ENCODE results near the gene CUTA. TPM values are rescaled to one million over a fixed set of nuclear protein-coding genes. Genes with fewer than 3 reads are reported as not detected.

CUTA gene
- total and polyA plus RNA-seq, 2 of the 13 experiments (the other 11 are each of a cell fraction or from before 2014, with no cell fraction given) = 170 to 180 TPM

GRCh38 chr6:33391922-33392594, 25.8 kb downstream of the CUTA start (continued):
- TF ChIP-seq HNF4G (IDR thresholded peaks at IDR 0.05; ENCODE audit: borderline replicate concordance, low read depth, low read length) (no peak), HNF4G (CRISPR knock-in tag; IDR thresholded peaks at IDR 0.05; ENCODE audit: borderline replicate concordance, low read depth) (no peak), HMGXB4 (CRISPR knock-in tag; IDR thresholded peaks at IDR 0.05; ENCODE audit: borderline replicate concordance in 1 of 2, low read depth in 1 of 2) (no peak), U2AF2 (IDR thresholded peaks at IDR 0.05; ENCODE audit: low read depth, low read length) (no peak), DMAP1 (CRISPR knock-in tag; IDR thresholded peaks at IDR 0.05) (0 out of 2 replicates have a peak, but pooled peaks have one; percentile 10), IRX3 (CRISPR knock-in tag; IDR thresholded peaks at IDR 0.05; ENCODE audit: borderline replicate concordance, low read depth) (peak; percentile 2; the same call in 1 of the 2 replicates), POGZ (CRISPR knock-in tag; IDR thresholded peaks at IDR 0.05) (no peak), IRF2 (CRISPR knock-in tag; IDR thresholded peaks at IDR 0.05) (no peak), NFE2L1 (CRISPR knock-in tag; IDR thresholded peaks at IDR 0.05; ENCODE audit: borderline replicate concordance) (peak; percentile 77; the same call in 1 of the 2 replicates), ZNF224 (CRISPR knock-in tag; IDR thresholded peaks at IDR 0.05) (no peak), NRL (CRISPR knock-in tag; IDR thresholded peaks at IDR 0.05; ENCODE audit: borderline replicate concordance) (peak; percentile 80; the same call in 1 of the 2 replicates), ZNF280B (CRISPR knock-in tag; IDR thresholded peaks at IDR 0.05; ENCODE audit: borderline replicate concordance) (peak; percentile 82), CSRNP1 (CRISPR knock-in tag; IDR thresholded peaks at IDR 0.05) (peak; percentile 26; the same call in 1 of the 2 replicates)
- TF ChIP-seq, protein P1, sequence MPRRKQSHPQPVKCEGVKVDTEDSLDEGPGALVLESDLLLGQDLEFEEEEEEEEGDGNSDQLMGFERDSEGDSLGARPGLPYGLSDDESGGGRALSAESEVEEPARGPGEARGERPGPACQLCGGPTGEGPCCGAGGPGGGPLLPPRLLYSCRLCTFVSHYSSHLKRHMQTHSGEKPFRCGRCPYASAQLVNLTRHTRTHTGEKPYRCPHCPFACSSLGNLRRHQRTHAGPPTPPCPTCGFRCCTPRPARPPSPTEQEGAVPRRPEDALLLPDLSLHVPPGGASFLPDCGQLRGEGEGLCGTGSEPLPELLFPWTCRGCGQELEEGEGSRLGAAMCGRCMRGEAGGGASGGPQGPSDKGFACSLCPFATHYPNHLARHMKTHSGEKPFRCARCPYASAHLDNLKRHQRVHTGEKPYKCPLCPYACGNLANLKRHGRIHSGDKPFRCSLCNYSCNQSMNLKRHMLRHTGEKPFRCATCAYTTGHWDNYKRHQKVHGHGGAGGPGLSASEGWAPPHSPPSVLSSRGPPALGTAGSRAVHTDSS (CRISPR knock-in tag; conservative IDR thresholded peaks at IDR 0.05) = peak; percentile 83; the same call in 1 of the 2 replicates
- TF ChIP-seq, protein P2, sequence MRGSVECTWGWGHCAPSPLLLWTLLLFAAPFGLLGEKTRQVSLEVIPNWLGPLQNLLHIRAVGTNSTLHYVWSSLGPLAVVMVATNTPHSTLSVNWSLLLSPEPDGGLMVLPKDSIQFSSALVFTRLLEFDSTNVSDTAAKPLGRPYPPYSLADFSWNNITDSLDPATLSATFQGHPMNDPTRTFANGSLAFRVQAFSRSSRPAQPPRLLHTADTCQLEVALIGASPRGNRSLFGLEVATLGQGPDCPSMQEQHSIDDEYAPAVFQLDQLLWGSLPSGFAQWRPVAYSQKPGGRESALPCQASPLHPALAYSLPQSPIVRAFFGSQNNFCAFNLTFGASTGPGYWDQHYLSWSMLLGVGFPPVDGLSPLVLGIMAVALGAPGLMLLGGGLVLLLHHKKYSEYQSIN (CRISPR knock-in tag; IDR thresholded peaks at IDR 0.05; ENCODE audit: borderline replicate concordance) = no peak
- TF ChIP-seq, protein P3, sequence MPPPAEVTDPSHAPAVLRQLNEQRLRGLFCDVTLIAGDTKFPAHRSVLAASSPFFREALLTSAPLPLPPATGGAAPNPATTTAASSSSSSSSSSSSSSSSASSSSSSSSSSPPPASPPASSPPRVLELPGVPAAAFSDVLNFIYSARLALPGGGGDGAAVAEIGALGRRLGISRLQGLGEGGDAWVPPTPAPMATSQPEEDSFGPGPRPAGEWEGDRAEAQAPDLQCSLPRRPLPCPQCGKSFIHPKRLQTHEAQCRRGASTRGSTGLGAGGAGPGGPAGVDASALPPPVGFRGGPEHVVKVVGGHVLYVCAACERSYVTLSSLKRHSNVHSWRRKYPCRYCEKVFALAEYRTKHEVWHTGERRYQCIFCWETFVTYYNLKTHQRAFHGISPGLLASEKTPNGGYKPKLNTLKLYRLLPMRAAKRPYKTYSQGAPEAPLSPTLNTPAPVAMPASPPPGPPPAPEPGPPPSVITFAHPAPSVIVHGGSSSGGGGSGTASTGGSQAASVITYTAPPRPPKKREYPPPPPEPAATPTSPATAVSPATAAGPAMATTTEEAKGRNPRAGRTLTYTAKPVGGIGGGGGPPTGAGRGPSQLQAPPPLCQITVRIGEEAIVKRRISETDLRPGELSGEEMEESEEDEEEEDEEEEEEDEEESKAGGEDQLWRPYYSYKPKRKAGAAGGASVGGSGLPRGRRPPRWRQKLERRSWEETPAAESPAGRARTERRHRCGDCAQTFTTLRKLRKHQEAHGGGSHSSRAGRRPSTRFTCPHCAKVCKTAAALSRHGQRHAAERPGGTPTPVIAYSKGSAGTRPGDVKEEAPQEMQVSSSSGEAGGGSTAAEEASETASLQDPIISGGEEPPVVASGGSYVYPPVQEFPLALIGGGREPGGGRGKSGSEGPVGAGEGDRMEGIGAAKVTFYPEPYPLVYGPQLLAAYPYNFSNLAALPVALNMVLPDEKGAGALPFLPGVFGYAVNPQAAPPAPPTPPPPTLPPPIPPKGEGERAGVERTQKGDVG (CRISPR knock-in tag; IDR thresholded peaks at IDR 0.05; ENCODE audit: borderline replicate concordance) = peak; percentile 67; the same call in 1 of the 2 replicates

Data from HepG2 (cell line).